GM23338 (cell line): ENCODE measurements around the gene HS6ST3. TPM values are rescaled to one million over a fixed set of nuclear protein-coding genes. Genes with fewer than 3 reads are reported as not detected.

Source experiments
- ATAC-seq: fragments of 200-7000 bp; cut with Tn5 transposase; 3 replicates; pipeline ENCODE4 v1.9.1; 2020
- DNase-seq: peaks from one replicate; pipeline ENCODE4 v3.0.0-alpha.2; 2015; ENCODE audit warnings: low spot score
- H2AFZ ChIP-seq: fragments of 200-600 bp; sonication (generic); 2 replicates; pipeline ENCODE4 v1.8.0; 2016; ENCODE audit warnings: antibody characterized with exemption, mild to moderate bottlenecking, moderate library complexity
- H3F3A ChIP-seq: fragments of 200-600 bp; sonication (generic); replicated peaks from 2 replicates; pipeline ENCODE4 v1.8.0; 2017; ENCODE audit warnings: antibody characterized with exemption, mixed run types, low read depth
- H3K27ac ChIP-seq: fragments of 200-600 bp; sonication (generic); 2 replicates; pipeline ENCODE4 v1.6.1; 2016; ENCODE audit warnings: low read depth
- H3K27me3 ChIP-seq: fragments of 200-600 bp; sonication (generic); 2 replicates; pipeline ENCODE4 v1.8.0; 2016; ENCODE audit warnings: mild to moderate bottlenecking, mixed run types, moderate library complexity; ENCODE audit not compliant: insufficient read depth
- H3K36me3 ChIP-seq: fragments of 200-600 bp; sonication (generic); 2 replicates; pipeline ENCODE4 v1.8.0; 2016; ENCODE audit warnings: mild to moderate bottlenecking; ENCODE audit not compliant: insufficient read depth
- H3K4me1 ChIP-seq: fragments of 200-600 bp; sonication (generic); 2 replicates; pipeline ENCODE4 v1.8.0; 2016; ENCODE audit warnings: mild to moderate bottlenecking, moderate library complexity; ENCODE audit not compliant: insufficient read depth
- H3K4me2 ChIP-seq: fragments of 200-600 bp; sonication (generic); 2 replicates; pipeline ENCODE4 v1.7.1; 2017; ENCODE audit warnings: mixed run types
- H3K4me3 ChIP-seq: fragments of 200-600 bp; sonication (generic); 2 replicates; pipeline ENCODE4 v1.6.1; 2016; ENCODE audit warnings: mixed run types
- H3K79me2 ChIP-seq: fragments of 200-600 bp; sonication (generic); replicated peaks from 2 replicates; pipeline ENCODE4 v1.8.0; 2017; ENCODE audit warnings: mild to moderate bottlenecking; ENCODE audit not compliant: insufficient read depth
- H3K9me2 ChIP-seq: fragments of 200-600 bp; sonication (generic); 2 replicates; pipeline ENCODE4 v1.8.0; 2017; ENCODE audit not compliant: insufficient read depth
- H4K20me1 ChIP-seq: fragments of 200-600 bp; sonication (generic); replicated peaks from 2 replicates; pipeline ENCODE4 v1.8.0; 2017; ENCODE audit warnings: mild to moderate bottlenecking; ENCODE audit not compliant: insufficient read depth
- H3K27ac Mint-ChIP-seq: 2 replicates; pipeline ENCODE4 v1.8.0; 2020; ENCODE audit warnings: inconsistent platforms, mild to moderate bottlenecking, moderate library complexity, mixed read lengths
- H3K27me3 Mint-ChIP-seq: 3 replicates; pipeline ENCODE4 v1.8.0; 2022; ENCODE audit warnings: low read depth, mild to moderate bottlenecking, moderate library complexity, mixed read lengths, inconsistent platforms; ENCODE audit not compliant: insufficient read depth, poor library complexity
- H3K36me3 Mint-ChIP-seq: 3 replicates; pipeline ENCODE4 v1.8.0; 2021; ENCODE audit warnings: low read depth, mild to moderate bottlenecking, inconsistent platforms, moderate library complexity, mixed read lengths
- H3K4me1 Mint-ChIP-seq: 3 replicates; pipeline ENCODE4 v1.8.0; 2020; ENCODE audit warnings: mild to moderate bottlenecking, inconsistent platforms, mixed read lengths
- H3K4me3 Mint-ChIP-seq: 3 replicates; pipeline ENCODE4 v1.8.0; 2021; ENCODE audit warnings: moderate library complexity, mild to moderate bottlenecking, inconsistent platforms, mixed read lengths
- H3K9me3 Mint-ChIP-seq: 3 replicates; pipeline ENCODE4 v1.8.0; 2020; ENCODE audit warnings: moderate library complexity, mild to moderate bottlenecking, inconsistent platforms, mixed read lengths
- CREB1 ChIP-seq: fragments of 250-450 bp; sonication (Bioruptor Pico); IDR thresholded peaks from 2 replicates; pipeline ENCODE4 v1.5.0; 2020; ENCODE audit warnings: low read depth, mild to moderate bottlenecking, moderate library complexity
- CTCF ChIP-seq, 2 experiments: fragments of 200-600 bp in 1 of 2; sonication (generic) in 1 of 2; conservative IDR thresholded peaks; 2 replicates each; pipeline versions ENCODE4 v1.5.1 to v1.6.1; 2016 to 2017; ENCODE audit warnings: antibody characterized with exemption in 2 of 2, low read depth in 2 of 2, mild to moderate bottlenecking in 2 of 2, moderate library complexity in 1 of 2
- ETS1 ChIP-seq: IDR thresholded peaks from 2 replicates; pipeline ENCODE4 v1.6.1; 2016; ENCODE audit warnings: antibody characterized with exemption
- EZH2 ChIP-seq: fragments of 200-600 bp; sonication (generic); IDR thresholded peaks from one replicate; pipeline ENCODE4 v1.8.0; 2017; ENCODE audit warnings: antibody characterized with exemption, mild to moderate bottlenecking, low read depth; ENCODE audit not compliant: unreplicated experiment
- EZH2phosphoT487 ChIP-seq: fragments of 200-600 bp; sonication (generic); IDR thresholded peaks from one replicate; pipeline ENCODE4 v1.8.1; 2018; ENCODE audit warnings: antibody characterized with exemption; ENCODE audit not compliant: unreplicated experiment
- JUNB ChIP-seq: IDR thresholded peaks from one replicate; pipeline ENCODE4 v1.6.1; 2016; ENCODE audit warnings: antibody characterized with exemption; ENCODE audit not compliant: unreplicated experiment
- NANOG ChIP-seq: IDR thresholded peaks from 2 replicates; pipeline ENCODE4 v1.6.1; 2016; ENCODE audit warnings: antibody characterized with exemption, borderline replicate concordance
- POLR2AphosphoS5 ChIP-seq: IDR thresholded peaks from 2 replicates; pipeline ENCODE4 v1.6.1; 2016; ENCODE audit warnings: antibody characterized with exemption, low read depth
- REST ChIP-seq: IDR thresholded peaks from one replicate; pipeline ENCODE4 v1.6.1; 2018; ENCODE audit warnings: antibody characterized with exemption; ENCODE audit not compliant: unreplicated experiment
- STAT1 ChIP-seq: IDR thresholded peaks from one replicate; pipeline ENCODE4 v1.6.1; 2016; ENCODE audit warnings: antibody characterized with exemption; ENCODE audit not compliant: unreplicated experiment
- ZNF114 ChIP-seq: fragments of 250-450 bp; sonication (Bioruptor Pico); IDR thresholded peaks from 2 replicates; pipeline ENCODE4 v1.5.0; 2020; ENCODE audit warnings: mild to moderate bottlenecking, moderate library complexity
- ZNF331 ChIP-seq: fragments of 250-450 bp; sonication (Bioruptor Pico); IDR thresholded peaks from 2 replicates; pipeline ENCODE4 v1.5.0; 2020; ENCODE audit warnings: low read depth, mild to moderate bottlenecking, moderate library complexity
- polyA plus RNA-seq: library from polyadenylated mRNA; unstranded; fragments of >200 nt; fragmentation: Nextera tagmentation; extraction: Ambion mirVana; gene quantifications from 2 replicates; pipeline ENCODE4 v1.2.1, GENCODE V29; 2016
- total RNA-seq: library from RNA; depleted of rRNA; stranded (reverse); fragments of >200 nt; shearing (Covaris generic); gene quantifications from 2 replicates; pipeline ENCODE4 v1.2.3, GENCODE V29; 2014
- TF ChIP-seq, protein P1 (sequence below): fragments of 250-450 bp; sonication (Bioruptor Pico); IDR thresholded peaks from 2 replicates; pipeline ENCODE4 v1.5.0; 2020; ENCODE audit warnings: mild to moderate bottlenecking, moderate library complexity

HS6ST3 gene
- total and polyA plus RNA-seq, 2 experiments from 2014 or later: 0.52 to 0.80 TPM

DNA sequence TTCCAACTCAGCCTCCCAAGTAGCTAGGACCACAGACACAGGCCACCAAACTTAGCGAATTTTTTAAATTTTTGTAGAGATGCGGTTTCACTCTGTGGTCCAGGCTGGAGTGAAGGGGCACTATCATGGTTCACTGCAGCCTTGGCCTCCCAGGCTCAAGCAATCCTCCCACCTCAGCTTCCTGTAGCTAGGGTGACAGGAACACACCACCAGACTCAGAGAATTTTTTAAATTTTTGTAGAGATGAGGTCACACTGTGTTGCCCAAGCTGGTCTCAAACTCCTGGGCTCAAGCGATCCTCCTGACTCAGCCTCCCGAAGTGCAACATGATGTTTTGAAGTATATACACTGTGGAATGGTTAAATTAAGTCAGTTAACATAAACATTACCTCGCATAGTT, 640.8 kb downstream of the HS6ST3 start (continued):
- TF ChIP-seq REST (no peak), ZNF114 (no peak)

GRCh38 chr13:96734499-96734898, 644.6 kb downstream of the HS6ST3 start:
- H3K27me3 ChIP-seq: no peaks in the 10 kb centered on the region
- H3K27me3 Mint-ChIP-seq: peaks cover 3% of the 10 kb centered on the region
- no peaks in the 10 kb centered on the region for H3K36me3 ChIP-seq
- no peaks in the 10 kb centered on the region for H3K36me3 Mint-ChIP-seq
- no peaks in the 10 kb centered on the region for H3K79me2 ChIP-seq
- no peak overlapping the region for H2AFZ ChIP-seq
- DNase-seq: no peak
- 0 out of 3 replicates have a peak, but pooled peaks cover 3% of the 10 kb centered on the region for H3K9me3 Mint-ChIP-seq
- H4K20me1 ChIP-seq: no peaks in the 10 kb centered on the region
- H3K4me1 Mint-ChIP-seq: no peaks in the 10 kb centered on the region
- no peaks in the 10 kb centered on the region for H3K4me1 ChIP-seq
- H3K4me2 ChIP-seq: no peak overlapping the region
- H3K27ac ChIP-seq: no peak overlapping the region
- H3F3A ChIP-seq: no peaks in the 10 kb centered on the region
- H3K9me2 ChIP-seq: 0 out of 2 replicates have a peak, but pooled peaks cover 3% of the 10 kb centered on the region
- H3K27ac Mint-ChIP-seq: no peak overlapping the region
- H3K4me3 Mint-ChIP-seq: no peak overlapping the region
- no peak overlapping the region for H3K4me3 ChIP-seq
- no peak for ATAC-seq
- TF ChIP-seq ETS1: no peak
- no peak for TF ChIP-seq POLR2AphosphoS5
- TF ChIP-seq EZH2: no peak
- no peak for TF ChIP-seq NANOG
- TF ChIP-seq STAT1: no peak
- TF ChIP-seq CREB1 (CRISPR knock-in tag): no peak
- TF ChIP-seq EZH2phosphoT487: no peak
- TF ChIP-seq CTCF (conservative IDR thresholded peaks at IDR 0.05; ENCODE audit: low read depth in 2 of 2): no peak
- TF ChIP-seq ZNF114: no peak
- TF ChIP-seq ZNF331 (CRISPR knock-in tag): no peak
- no peak for TF ChIP-seq JUNB
- TF ChIP-seq, protein P1, sequence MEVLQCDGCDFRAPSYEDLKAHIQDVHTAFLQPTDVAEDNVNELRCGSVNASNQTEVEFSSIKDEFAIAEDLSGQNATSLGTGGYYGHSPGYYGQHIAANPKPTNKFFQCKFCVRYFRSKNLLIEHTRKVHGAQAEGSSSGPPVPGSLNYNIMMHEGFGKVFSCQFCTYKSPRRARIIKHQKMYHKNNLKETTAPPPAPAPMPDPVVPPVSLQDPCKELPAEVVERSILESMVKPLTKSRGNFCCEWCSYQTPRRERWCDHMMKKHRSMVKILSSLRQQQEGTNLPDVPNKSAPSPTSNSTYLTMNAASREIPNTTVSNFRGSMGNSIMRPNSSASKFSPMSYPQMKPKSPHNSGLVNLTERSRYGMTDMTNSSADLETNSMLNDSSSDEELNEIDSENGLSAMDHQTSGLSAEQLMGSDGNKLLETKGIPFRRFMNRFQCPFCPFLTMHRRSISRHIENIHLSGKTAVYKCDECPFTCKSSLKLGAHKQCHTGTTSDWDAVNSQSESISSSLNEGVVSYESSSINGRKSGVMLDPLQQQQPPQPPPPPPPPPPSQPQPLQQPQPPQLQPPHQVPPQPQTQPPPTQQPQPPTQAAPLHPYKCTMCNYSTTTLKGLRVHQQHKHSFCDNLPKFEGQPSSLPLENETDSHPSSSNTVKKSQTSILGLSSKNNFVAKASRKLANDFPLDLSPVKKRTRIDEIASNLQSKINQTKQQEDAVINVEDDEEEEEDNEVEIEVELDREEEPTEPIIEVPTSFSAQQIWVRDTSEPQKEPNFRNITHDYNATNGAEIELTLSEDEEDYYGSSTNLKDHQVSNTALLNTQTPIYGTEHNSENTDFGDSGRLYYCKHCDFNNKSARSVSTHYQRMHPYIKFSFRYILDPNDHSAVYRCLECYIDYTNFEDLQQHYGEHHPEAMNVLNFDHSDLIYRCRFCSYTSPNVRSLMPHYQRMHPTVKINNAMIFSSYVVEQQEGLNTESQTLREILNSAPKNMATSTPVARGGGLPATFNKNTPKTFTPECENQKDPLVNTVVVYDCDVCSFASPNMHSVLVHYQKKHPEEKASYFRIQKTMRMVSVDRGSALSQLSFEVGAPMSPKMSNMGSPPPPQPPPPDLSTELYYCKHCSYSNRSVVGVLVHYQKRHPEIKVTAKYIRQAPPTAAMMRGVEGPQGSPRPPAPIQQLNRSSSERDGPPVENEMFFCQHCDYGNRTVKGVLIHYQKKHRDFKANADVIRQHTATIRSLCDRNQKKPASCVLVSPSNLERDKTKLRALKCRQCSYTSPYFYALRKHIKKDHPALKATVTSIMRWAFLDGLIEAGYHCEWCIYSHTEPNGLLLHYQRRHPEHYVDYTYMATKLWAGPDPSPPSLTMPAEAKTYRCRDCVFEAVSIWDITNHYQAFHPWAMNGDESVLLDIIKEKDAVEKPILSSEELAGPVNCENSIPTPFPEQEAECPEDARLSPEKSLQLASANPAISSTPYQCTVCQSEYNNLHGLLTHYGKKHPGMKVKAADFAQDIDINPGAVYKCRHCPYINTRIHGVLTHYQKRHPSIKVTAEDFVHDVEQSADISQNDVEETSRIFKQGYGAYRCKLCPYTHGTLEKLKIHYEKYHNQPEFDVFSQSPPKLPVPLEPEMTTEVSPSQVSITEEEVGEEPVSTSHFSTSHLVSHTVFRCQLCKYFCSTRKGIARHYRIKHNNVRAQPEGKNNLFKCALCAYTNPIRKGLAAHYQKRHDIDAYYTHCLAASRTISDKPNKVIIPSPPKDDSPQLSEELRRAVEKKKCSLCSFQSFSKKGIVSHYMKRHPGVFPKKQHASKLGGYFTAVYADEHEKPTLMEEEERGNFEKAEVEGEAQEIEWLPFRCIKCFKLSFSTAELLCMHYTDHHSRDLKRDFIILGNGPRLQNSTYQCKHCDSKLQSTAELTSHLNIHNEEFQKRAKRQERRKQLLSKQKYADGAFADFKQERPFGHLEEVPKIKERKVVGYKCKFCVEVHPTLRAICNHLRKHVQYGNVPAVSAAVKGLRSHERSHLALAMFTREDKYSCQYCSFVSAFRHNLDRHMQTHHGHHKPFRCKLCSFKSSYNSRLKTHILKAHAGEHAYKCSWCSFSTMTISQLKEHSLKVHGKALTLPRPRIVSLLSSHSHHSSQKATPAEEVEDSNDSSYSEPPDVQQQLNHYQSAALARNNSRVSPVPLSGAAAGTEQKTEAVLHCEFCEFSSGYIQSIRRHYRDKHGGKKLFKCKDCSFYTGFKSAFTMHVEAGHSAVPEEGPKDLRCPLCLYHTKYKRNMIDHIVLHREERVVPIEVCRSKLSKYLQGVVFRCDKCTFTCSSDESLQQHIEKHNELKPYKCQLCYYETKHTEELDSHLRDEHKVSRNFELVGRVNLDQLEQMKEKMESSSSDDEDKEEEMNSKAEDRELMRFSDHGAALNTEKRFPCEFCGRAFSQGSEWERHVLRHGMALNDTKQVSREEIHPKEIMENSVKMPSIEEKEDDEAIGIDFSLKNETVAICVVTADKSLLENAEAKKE (CRISPR knock-in tag): no peak
